GM23338 (cell line): ENCODE results near the gene RAP1GAP2. TPM values are rescaled to one million over a fixed set of nuclear protein-coding genes. Genes with fewer than 3 reads are reported as not detected.

Experiments
- ATAC-seq: fragments of 200-7000 bp; cut with Tn5 transposase; 3 replicates; pipeline ENCODE4 v1.9.1; 2020
- DNase-seq: peaks from one replicate; pipeline ENCODE4 v3.0.0-alpha.2; 2015; ENCODE audit warnings: low spot score
- H2AFZ ChIP-seq: fragments of 200-600 bp; sonication (generic); 2 replicates; pipeline ENCODE4 v1.8.0; 2016; ENCODE audit warnings: antibody characterized with exemption, mild to moderate bottlenecking, moderate library complexity
- H3F3A ChIP-seq: fragments of 200-600 bp; sonication (generic); replicated peaks from 2 replicates; pipeline ENCODE4 v1.8.0; 2017; ENCODE audit warnings: antibody characterized with exemption, mixed run types, low read depth
- H3K27ac ChIP-seq: fragments of 200-600 bp; sonication (generic); 2 replicates; pipeline ENCODE4 v1.6.1; 2016; ENCODE audit warnings: low read depth
- H3K27me3 ChIP-seq: fragments of 200-600 bp; sonication (generic); 2 replicates; pipeline ENCODE4 v1.8.0; 2016; ENCODE audit warnings: mild to moderate bottlenecking, mixed run types, moderate library complexity; ENCODE audit not compliant: insufficient read depth
- H3K36me3 ChIP-seq: fragments of 200-600 bp; sonication (generic); 2 replicates; pipeline ENCODE4 v1.8.0; 2016; ENCODE audit warnings: mild to moderate bottlenecking; ENCODE audit not compliant: insufficient read depth
- H3K4me1 ChIP-seq: fragments of 200-600 bp; sonication (generic); 2 replicates; pipeline ENCODE4 v1.8.0; 2016; ENCODE audit warnings: mild to moderate bottlenecking, moderate library complexity; ENCODE audit not compliant: insufficient read depth
- H3K4me2 ChIP-seq: fragments of 200-600 bp; sonication (generic); 2 replicates; pipeline ENCODE4 v1.7.1; 2017; ENCODE audit warnings: mixed run types
- H3K4me3 ChIP-seq: fragments of 200-600 bp; sonication (generic); 2 replicates; pipeline ENCODE4 v1.6.1; 2016; ENCODE audit warnings: mixed run types
- H3K79me2 ChIP-seq: fragments of 200-600 bp; sonication (generic); replicated peaks from 2 replicates; pipeline ENCODE4 v1.8.0; 2017; ENCODE audit warnings: mild to moderate bottlenecking; ENCODE audit not compliant: insufficient read depth
- H3K9me2 ChIP-seq: fragments of 200-600 bp; sonication (generic); 2 replicates; pipeline ENCODE4 v1.8.0; 2017; ENCODE audit not compliant: insufficient read depth
- H4K20me1 ChIP-seq: fragments of 200-600 bp; sonication (generic); replicated peaks from 2 replicates; pipeline ENCODE4 v1.8.0; 2017; ENCODE audit warnings: mild to moderate bottlenecking; ENCODE audit not compliant: insufficient read depth
- H3K27ac Mint-ChIP-seq: 2 replicates; pipeline ENCODE4 v1.8.0; 2020; ENCODE audit warnings: inconsistent platforms, mild to moderate bottlenecking, moderate library complexity, mixed read lengths
- H3K27me3 Mint-ChIP-seq: 3 replicates; pipeline ENCODE4 v1.8.0; 2022; ENCODE audit warnings: low read depth, mild to moderate bottlenecking, moderate library complexity, mixed read lengths, inconsistent platforms; ENCODE audit not compliant: insufficient read depth, poor library complexity
- H3K36me3 Mint-ChIP-seq: 3 replicates; pipeline ENCODE4 v1.8.0; 2021; ENCODE audit warnings: low read depth, mild to moderate bottlenecking, inconsistent platforms, moderate library complexity, mixed read lengths
- H3K4me1 Mint-ChIP-seq: 3 replicates; pipeline ENCODE4 v1.8.0; 2020; ENCODE audit warnings: mild to moderate bottlenecking, inconsistent platforms, mixed read lengths
- H3K4me3 Mint-ChIP-seq: 3 replicates; pipeline ENCODE4 v1.8.0; 2021; ENCODE audit warnings: moderate library complexity, mild to moderate bottlenecking, inconsistent platforms, mixed read lengths
- H3K9me3 Mint-ChIP-seq: 3 replicates; pipeline ENCODE4 v1.8.0; 2020; ENCODE audit warnings: moderate library complexity, mild to moderate bottlenecking, inconsistent platforms, mixed read lengths
- CREB1 ChIP-seq: fragments of 250-450 bp; sonication (Bioruptor Pico); IDR thresholded peaks from 2 replicates; pipeline ENCODE4 v1.5.0; 2020; ENCODE audit warnings: low read depth, mild to moderate bottlenecking, moderate library complexity
- EZH2phosphoT487 ChIP-seq: fragments of 200-600 bp; sonication (generic); IDR thresholded peaks from one replicate; pipeline ENCODE4 v1.8.1; 2018; ENCODE audit warnings: antibody characterized with exemption; ENCODE audit not compliant: unreplicated experiment
- JUNB ChIP-seq: IDR thresholded peaks from one replicate; pipeline ENCODE4 v1.6.1; 2016; ENCODE audit warnings: antibody characterized with exemption; ENCODE audit not compliant: unreplicated experiment
- STAT1 ChIP-seq: IDR thresholded peaks from one replicate; pipeline ENCODE4 v1.6.1; 2016; ENCODE audit warnings: antibody characterized with exemption; ENCODE audit not compliant: unreplicated experiment
- polyA plus RNA-seq: library from polyadenylated mRNA; unstranded; fragments of >200 nt; fragmentation: Nextera tagmentation; extraction: Ambion mirVana; gene quantifications from 2 replicates; pipeline ENCODE4 v1.2.1, GENCODE V29; 2016
- total RNA-seq: library from RNA; depleted of rRNA; stranded (reverse); fragments of >200 nt; shearing (Covaris generic); gene quantifications from 2 replicates; pipeline ENCODE4 v1.2.3, GENCODE V29; 2014
- TF ChIP-seq, protein P1 (sequence below): IDR thresholded peaks from 2 replicates; pipeline ENCODE4 v1.6.1; 2016; ENCODE audit warnings: antibody characterized with exemption
- TF ChIP-seq, protein P2 (sequence below): fragments of 250-450 bp; sonication (Bioruptor Pico); IDR thresholded peaks from 2 replicates; pipeline ENCODE4 v1.5.0; 2020; ENCODE audit warnings: mild to moderate bottlenecking, moderate library complexity
- TF ChIP-seq, protein P3 (sequence below): IDR thresholded peaks from one replicate; pipeline ENCODE4 v1.6.1; 2018; ENCODE audit warnings: antibody characterized with exemption; ENCODE audit not compliant: unreplicated experiment

Gene RAP1GAP2
- total and polyA plus RNA-seq, 2 experiments from 2014 or later, result 17.8 to 46.1 TPM

DNA sequence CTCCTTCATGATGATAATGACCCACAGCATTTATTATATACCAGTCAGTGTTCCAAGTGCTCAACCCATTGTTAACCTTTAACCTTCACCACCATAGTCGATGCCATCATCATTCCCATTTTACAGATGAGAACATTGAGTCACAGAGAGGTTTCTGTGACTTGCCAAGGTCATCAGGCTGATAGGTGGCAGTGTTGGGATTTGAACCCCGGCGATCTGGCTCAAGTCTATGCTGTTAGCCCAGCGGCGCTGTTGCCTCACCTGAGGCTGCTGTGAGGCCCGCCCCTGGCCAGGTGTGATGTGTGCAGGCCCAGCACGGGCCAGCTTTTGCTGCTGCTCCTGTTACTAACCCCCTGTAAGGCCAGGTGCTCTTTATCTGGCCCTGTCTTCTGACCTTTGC lies 166.0 kb downstream of the RAP1GAP2 start:
- H3K27ac Mint-ChIP-seq, result no peak overlapping the region
- H2AFZ ChIP-seq, result no peak overlapping the region
- peaks cover 11% of the 10 kb centered on the region for H3K27me3 Mint-ChIP-seq

More for the DNA sequence above, 166.0 kb downstream of the RAP1GAP2 start:
- Histone ChIP-seq H3K79me2 (peaks cover 3% of the 10 kb centered on the region), H3K9me2 (no peaks in the 10 kb centered on the region), H3K27me3 (no peaks in the 10 kb centered on the region), H3K4me2 (no peak overlapping the region), H3K27ac (no peak overlapping the region), H3F3A (no peaks in the 10 kb centered on the region), H3K36me3 (0 out of 2 replicates have a peak, but pooled peaks cover 1% of the 10 kb centered on the region), H3K4me3 (no peak overlapping the region), H4K20me1 (peaks cover 4% of the 10 kb centered on the region), H3K4me1 (peaks cover 6% of the 10 kb centered on the region; the same call in 1 of the 2 replicates)
- Mint-ChIP-seq H3K4me3 (no peak overlapping the region), H3K9me3 (no peaks in the 10 kb centered on the region), H3K4me1 (peaks cover 34% of the 10 kb centered on the region), H3K36me3 (peaks cover 16% of the 10 kb centered on the region)
- TF ChIP-seq, protein P1, sequence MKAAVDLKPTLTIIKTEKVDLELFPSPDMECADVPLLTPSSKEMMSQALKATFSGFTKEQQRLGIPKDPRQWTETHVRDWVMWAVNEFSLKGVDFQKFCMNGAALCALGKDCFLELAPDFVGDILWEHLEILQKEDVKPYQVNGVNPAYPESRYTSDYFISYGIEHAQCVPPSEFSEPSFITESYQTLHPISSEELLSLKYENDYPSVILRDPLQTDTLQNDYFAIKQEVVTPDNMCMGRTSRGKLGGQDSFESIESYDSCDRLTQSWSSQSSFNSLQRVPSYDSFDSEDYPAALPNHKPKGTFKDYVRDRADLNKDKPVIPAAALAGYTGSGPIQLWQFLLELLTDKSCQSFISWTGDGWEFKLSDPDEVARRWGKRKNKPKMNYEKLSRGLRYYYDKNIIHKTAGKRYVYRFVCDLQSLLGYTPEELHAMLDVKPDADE, result no peak
- TF ChIP-seq, protein P2, sequence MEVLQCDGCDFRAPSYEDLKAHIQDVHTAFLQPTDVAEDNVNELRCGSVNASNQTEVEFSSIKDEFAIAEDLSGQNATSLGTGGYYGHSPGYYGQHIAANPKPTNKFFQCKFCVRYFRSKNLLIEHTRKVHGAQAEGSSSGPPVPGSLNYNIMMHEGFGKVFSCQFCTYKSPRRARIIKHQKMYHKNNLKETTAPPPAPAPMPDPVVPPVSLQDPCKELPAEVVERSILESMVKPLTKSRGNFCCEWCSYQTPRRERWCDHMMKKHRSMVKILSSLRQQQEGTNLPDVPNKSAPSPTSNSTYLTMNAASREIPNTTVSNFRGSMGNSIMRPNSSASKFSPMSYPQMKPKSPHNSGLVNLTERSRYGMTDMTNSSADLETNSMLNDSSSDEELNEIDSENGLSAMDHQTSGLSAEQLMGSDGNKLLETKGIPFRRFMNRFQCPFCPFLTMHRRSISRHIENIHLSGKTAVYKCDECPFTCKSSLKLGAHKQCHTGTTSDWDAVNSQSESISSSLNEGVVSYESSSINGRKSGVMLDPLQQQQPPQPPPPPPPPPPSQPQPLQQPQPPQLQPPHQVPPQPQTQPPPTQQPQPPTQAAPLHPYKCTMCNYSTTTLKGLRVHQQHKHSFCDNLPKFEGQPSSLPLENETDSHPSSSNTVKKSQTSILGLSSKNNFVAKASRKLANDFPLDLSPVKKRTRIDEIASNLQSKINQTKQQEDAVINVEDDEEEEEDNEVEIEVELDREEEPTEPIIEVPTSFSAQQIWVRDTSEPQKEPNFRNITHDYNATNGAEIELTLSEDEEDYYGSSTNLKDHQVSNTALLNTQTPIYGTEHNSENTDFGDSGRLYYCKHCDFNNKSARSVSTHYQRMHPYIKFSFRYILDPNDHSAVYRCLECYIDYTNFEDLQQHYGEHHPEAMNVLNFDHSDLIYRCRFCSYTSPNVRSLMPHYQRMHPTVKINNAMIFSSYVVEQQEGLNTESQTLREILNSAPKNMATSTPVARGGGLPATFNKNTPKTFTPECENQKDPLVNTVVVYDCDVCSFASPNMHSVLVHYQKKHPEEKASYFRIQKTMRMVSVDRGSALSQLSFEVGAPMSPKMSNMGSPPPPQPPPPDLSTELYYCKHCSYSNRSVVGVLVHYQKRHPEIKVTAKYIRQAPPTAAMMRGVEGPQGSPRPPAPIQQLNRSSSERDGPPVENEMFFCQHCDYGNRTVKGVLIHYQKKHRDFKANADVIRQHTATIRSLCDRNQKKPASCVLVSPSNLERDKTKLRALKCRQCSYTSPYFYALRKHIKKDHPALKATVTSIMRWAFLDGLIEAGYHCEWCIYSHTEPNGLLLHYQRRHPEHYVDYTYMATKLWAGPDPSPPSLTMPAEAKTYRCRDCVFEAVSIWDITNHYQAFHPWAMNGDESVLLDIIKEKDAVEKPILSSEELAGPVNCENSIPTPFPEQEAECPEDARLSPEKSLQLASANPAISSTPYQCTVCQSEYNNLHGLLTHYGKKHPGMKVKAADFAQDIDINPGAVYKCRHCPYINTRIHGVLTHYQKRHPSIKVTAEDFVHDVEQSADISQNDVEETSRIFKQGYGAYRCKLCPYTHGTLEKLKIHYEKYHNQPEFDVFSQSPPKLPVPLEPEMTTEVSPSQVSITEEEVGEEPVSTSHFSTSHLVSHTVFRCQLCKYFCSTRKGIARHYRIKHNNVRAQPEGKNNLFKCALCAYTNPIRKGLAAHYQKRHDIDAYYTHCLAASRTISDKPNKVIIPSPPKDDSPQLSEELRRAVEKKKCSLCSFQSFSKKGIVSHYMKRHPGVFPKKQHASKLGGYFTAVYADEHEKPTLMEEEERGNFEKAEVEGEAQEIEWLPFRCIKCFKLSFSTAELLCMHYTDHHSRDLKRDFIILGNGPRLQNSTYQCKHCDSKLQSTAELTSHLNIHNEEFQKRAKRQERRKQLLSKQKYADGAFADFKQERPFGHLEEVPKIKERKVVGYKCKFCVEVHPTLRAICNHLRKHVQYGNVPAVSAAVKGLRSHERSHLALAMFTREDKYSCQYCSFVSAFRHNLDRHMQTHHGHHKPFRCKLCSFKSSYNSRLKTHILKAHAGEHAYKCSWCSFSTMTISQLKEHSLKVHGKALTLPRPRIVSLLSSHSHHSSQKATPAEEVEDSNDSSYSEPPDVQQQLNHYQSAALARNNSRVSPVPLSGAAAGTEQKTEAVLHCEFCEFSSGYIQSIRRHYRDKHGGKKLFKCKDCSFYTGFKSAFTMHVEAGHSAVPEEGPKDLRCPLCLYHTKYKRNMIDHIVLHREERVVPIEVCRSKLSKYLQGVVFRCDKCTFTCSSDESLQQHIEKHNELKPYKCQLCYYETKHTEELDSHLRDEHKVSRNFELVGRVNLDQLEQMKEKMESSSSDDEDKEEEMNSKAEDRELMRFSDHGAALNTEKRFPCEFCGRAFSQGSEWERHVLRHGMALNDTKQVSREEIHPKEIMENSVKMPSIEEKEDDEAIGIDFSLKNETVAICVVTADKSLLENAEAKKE (CRISPR knock-in tag), result no peak
- TF ChIP-seq STAT1 (no peak), JUNB (no peak), CREB1 (CRISPR knock-in tag) (no peak), EZH2phosphoT487 (no peak)
- TF ChIP-seq, protein P3, sequence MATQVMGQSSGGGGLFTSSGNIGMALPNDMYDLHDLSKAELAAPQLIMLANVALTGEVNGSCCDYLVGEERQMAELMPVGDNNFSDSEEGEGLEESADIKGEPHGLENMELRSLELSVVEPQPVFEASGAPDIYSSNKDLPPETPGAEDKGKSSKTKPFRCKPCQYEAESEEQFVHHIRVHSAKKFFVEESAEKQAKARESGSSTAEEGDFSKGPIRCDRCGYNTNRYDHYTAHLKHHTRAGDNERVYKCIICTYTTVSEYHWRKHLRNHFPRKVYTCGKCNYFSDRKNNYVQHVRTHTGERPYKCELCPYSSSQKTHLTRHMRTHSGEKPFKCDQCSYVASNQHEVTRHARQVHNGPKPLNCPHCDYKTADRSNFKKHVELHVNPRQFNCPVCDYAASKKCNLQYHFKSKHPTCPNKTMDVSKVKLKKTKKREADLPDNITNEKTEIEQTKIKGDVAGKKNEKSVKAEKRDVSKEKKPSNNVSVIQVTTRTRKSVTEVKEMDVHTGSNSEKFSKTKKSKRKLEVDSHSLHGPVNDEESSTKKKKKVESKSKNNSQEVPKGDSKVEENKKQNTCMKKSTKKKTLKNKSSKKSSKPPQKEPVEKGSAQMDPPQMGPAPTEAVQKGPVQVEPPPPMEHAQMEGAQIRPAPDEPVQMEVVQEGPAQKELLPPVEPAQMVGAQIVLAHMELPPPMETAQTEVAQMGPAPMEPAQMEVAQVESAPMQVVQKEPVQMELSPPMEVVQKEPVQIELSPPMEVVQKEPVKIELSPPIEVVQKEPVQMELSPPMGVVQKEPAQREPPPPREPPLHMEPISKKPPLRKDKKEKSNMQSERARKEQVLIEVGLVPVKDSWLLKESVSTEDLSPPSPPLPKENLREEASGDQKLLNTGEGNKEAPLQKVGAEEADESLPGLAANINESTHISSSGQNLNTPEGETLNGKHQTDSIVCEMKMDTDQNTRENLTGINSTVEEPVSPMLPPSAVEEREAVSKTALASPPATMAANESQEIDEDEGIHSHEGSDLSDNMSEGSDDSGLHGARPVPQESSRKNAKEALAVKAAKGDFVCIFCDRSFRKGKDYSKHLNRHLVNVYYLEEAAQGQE, result no peak
- DNase-seq (no peak), ATAC-seq (no peak)
